ENCODE results near the gene EID2. TPM values are rescaled to one million over a fixed set of nuclear protein-coding genes. Genes with fewer than 3 reads are reported as not detected.

EID2 gene
- total RNA-seq, 1 experiment from 2014 or later = 14.6 TPM

- DNase-seq = peak; percentile 44 to 75
- no peaks in the 10 kb centered on the region for H3K36me3 ChIP-seq (ENCODE audit: low read depth)
- H3K4me2 ChIP-seq = peak overlapping the region; percentile 39
- H3K4me3 ChIP-seq = no peak overlapping the region
- BruUV-seq (replicated peaks) = no TSS peak
- no peaks in the 10 kb centered on the region for H4K20me1 ChIP-seq (ENCODE audit: insufficient read depth)
- CTCF ChIA-PET = interaction anchor here (0.5 kb wide), 1 partner anchor 226 kb away, joined by 3 read pairs; no protein-coding TSS in a partner anchor
- no peaks in the 10 kb centered on the region for H3K79me2 ChIP-seq (ENCODE audit: low read depth)
- intact Hi-C loops (cut with micrococcal nuclease; ENCODE audit: unreplicated experiment) = loop anchor here (1.0 to 5.0 kb wide), 2 partner anchors 120 to 209 kb away; no protein-coding TSS in a partner anchor
- peaks cover 10% of the 10 kb centered on the region; the same call in 1 of the 2 replicates for H3K4me1 ChIP-seq (replicated peaks; ENCODE audit: insufficient read depth)
- H3K9me2 ChIP-seq (ENCODE audit: insufficient read depth) = no peaks in the 10 kb centered on the region
- TF ChIP-seq CTCF (conservative IDR thresholded peaks at IDR 0.05) (no peak), EZH2 (IDR thresholded peaks at IDR 0.05; ENCODE audit: low read depth) (no peak)
- H3K9me3 ChIP-seq (ENCODE audit: insufficient read depth, low read depth) = no peaks in the 10 kb centered on the region
- no peak overlapping the region for H3K27ac ChIP-seq
- H2AFZ ChIP-seq = no peak overlapping the region
- peaks cover 30% of the 10 kb centered on the region for H3K27me3 ChIP-seq (ENCODE audit: insufficient read depth, low read depth)
- POLR2A ChIA-PET (ENCODE audit: unreplicated experiment) = interaction anchor here (0.6 kb wide), 1 partner anchor 116 kb away, joined by 6 read pairs; no protein-coding TSS in a partner anchor
- H3F3A ChIP-seq (ENCODE audit: insufficient read depth, low read depth) = no peaks in the 10 kb centered on the region
These were observed 18.1 kb upstream of the EID2 start for GRCh38 chr19:39557811-39558623.

- Histone ChIP-seq H3K27ac (no peak overlapping the region), H3F3A (ENCODE audit: insufficient read depth, low read depth) (no peaks in the 10 kb centered on the region), H3K9me3 (ENCODE audit: insufficient read depth, low read depth) (no peaks in the 10 kb centered on the region), H3K36me3 (ENCODE audit: low read depth) (no peaks in the 10 kb centered on the region), H2AFZ (no peak overlapping the region), H4K20me1 (ENCODE audit: insufficient read depth) (no peaks in the 10 kb centered on the region), H3K4me2 (no peak overlapping the region), H3K27me3 (ENCODE audit: insufficient read depth, low read depth) (peaks cover 34% of the 10 kb centered on the region), H3K9me2 (ENCODE audit: insufficient read depth) (no peaks in the 10 kb centered on the region), H3K4me3 (no peak overlapping the region), H3K79me2 (ENCODE audit: low read depth) (no peaks in the 10 kb centered on the region), H3K4me1 (replicated peaks; ENCODE audit: insufficient read depth) (peaks cover 10% of the 10 kb centered on the region; the same call in 1 of the 2 replicates)
- ChIA-PET CTCF (interaction anchor here (0.6 kb wide), 1 partner anchor 13 kb away, joined by 3 read pairs; no protein-coding TSS in a partner anchor), POLR2A (ENCODE audit: unreplicated experiment) (no interaction called here)
- BruUV-seq (replicated peaks) = no TSS peak
- no peak for TF ChIP-seq CTCF (conservative IDR thresholded peaks at IDR 0.05)
- no peak for TF ChIP-seq EZH2 (IDR thresholded peaks at IDR 0.05; ENCODE audit: low read depth)
- no peak for DNase-seq
- intact Hi-C loops (cut with micrococcal nuclease; ENCODE audit: unreplicated experiment) = loop anchor here (5.0 kb wide), 1 partner anchor 211 kb away; no protein-coding TSS in a partner anchor
These were observed 15.9 kb upstream of the EID2 start for GRCh38 chr19:39555883-39556282.

GRCh38 chr19:39554701-39555311 is 14.8 kb upstream of the EID2 start:
- no peaks in the 10 kb centered on the region for H3K36me3 ChIP-seq (ENCODE audit: low read depth)
- peaks cover 34% of the 10 kb centered on the region for H3K27me3 ChIP-seq (ENCODE audit: insufficient read depth, low read depth)
- BruUV-seq (replicated peaks) = no TSS peak
- intact Hi-C loops (cut with micrococcal nuclease; ENCODE audit: unreplicated experiment) = loop anchor here (5.0 kb wide), 2 partner anchors 212 to 287 kb away; no protein-coding TSS in a partner anchor
- H3K4me1 ChIP-seq (replicated peaks; ENCODE audit: insufficient read depth) = peaks cover 10% of the 10 kb centered on the region; the same call in 1 of the 2 replicates
- no peak for DNase-seq
- no peaks in the 10 kb centered on the region for H3F3A ChIP-seq (ENCODE audit: insufficient read depth, low read depth)
- no peak overlapping the region for H3K27ac ChIP-seq
- H3K79me2 ChIP-seq (ENCODE audit: low read depth) = no peaks in the 10 kb centered on the region
- no peak overlapping the region for H3K4me2 ChIP-seq
- H3K4me3 ChIP-seq = no peak overlapping the region
- no peak for TF ChIP-seq CTCF (conservative IDR thresholded peaks at IDR 0.05)
- H3K9me3 ChIP-seq (ENCODE audit: insufficient read depth, low read depth) = no peaks in the 10 kb centered on the region
- CTCF ChIA-PET = interaction anchor here (0.5 kb wide), 1 partner anchor 43 kb away, joined by 5 read pairs; no protein-coding TSS in a partner anchor
- H4K20me1 ChIP-seq (ENCODE audit: insufficient read depth) = no peaks in the 10 kb centered on the region
- POLR2A ChIA-PET (ENCODE audit: unreplicated experiment) = no interaction called here
- H3K9me2 ChIP-seq (ENCODE audit: insufficient read depth) = no peaks in the 10 kb centered on the region
- H2AFZ ChIP-seq = no peak overlapping the region
